ENCODE data around the gene CUL1.
A peak's percentile ranks its signal among the peaks of the same experiment; 100 is the strongest.

Gene CUL1

DNA sequence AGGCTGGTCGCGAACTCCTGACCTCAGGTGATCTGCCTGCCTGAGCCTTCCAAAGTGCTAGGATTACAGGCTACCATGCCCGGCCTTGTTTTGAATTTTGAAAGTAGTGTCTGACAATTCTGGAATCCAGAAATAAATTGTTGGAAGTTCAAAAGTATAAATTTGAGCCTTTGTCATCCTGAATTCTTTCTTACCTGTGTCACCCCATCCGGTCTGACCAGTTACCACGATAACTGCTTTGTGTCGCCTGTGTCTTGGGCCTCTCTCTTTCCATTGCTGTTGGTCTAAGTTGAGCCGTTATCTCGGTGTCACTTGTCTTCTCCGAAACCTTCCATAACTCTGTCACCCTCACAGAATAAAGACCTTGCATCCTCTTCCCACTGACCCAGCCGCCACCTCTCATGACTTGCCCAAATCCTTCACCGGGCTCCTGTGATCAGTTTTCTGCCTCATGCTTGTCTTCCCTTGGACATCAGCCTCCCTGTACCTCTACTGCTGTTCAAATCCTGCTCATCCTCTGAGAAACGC lies 18.6 kb downstream of the CUL1 start:
- H3K4me3 ChIP-seq (ENCODE audit: low read length), result no peak overlapping the region
- DNase-seq (ENCODE audit: low read depth), result no peak
- TF ChIP-seq, protein P1, sequence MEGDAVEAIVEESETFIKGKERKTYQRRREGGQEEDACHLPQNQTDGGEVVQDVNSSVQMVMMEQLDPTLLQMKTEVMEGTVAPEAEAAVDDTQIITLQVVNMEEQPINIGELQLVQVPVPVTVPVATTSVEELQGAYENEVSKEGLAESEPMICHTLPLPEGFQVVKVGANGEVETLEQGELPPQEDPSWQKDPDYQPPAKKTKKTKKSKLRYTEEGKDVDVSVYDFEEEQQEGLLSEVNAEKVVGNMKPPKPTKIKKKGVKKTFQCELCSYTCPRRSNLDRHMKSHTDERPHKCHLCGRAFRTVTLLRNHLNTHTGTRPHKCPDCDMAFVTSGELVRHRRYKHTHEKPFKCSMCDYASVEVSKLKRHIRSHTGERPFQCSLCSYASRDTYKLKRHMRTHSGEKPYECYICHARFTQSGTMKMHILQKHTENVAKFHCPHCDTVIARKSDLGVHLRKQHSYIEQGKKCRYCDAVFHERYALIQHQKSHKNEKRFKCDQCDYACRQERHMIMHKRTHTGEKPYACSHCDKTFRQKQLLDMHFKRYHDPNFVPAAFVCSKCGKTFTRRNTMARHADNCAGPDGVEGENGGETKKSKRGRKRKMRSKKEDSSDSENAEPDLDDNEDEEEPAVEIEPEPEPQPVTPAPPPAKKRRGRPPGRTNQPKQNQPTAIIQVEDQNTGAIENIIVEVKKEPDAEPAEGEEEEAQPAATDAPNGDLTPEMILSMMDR (conservative IDR thresholded peaks at IDR 0.05; ENCODE audit: low read length), result no peak

DNA sequence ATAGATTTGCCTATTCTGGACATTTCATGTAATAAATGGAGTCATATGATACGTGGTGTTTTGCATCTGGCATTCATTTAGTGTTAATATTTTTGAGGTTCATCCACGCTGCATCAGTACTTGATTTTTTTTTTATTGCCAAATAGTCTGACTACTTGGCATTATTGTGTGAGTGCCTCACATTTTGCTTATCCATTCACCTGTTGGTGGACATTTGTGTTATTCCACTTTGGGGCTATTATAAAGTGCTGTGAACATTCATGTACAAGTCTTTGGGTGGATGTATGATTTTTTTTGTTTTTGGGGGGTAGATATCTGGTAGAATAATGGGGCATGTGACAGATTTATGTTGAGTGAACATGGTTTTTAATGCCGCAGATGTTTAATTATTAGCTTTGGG lies 19.7 kb downstream of the CUL1 start:
- no peak overlapping the region for H3K4me3 ChIP-seq (ENCODE audit: low read length)
- DNase-seq (ENCODE audit: low read depth), result peak; percentile 25
- TF ChIP-seq, protein P1 (conservative IDR thresholded peaks at IDR 0.05; ENCODE audit: low read length), result no peak

DNA sequence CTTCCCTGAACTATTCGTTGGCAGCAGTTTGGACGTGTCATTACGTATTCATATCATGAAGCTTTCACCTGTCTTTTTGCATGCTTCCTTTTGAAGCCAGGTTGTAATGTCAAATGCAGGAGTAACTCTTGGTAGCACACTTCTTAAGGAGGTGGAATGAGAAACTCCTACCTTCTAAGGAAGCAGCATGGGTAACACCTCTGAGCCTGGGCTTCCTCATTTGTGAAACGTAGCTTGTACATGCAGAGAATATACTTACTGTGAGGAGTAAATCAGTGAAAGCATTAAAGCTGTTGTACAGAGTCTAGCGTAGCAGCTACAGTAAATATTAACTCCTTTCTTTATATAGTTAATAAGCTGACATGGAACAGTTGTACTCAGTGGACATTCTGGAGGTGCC lies 21.1 kb downstream of the CUL1 start:
- TF ChIP-seq, protein P1 (conservative IDR thresholded peaks at IDR 0.05; ENCODE audit: low read length), result no peak
- no peak overlapping the region for H3K4me3 ChIP-seq (ENCODE audit: low read length)
- DNase-seq (ENCODE audit: low read depth), result no peak

DNA sequence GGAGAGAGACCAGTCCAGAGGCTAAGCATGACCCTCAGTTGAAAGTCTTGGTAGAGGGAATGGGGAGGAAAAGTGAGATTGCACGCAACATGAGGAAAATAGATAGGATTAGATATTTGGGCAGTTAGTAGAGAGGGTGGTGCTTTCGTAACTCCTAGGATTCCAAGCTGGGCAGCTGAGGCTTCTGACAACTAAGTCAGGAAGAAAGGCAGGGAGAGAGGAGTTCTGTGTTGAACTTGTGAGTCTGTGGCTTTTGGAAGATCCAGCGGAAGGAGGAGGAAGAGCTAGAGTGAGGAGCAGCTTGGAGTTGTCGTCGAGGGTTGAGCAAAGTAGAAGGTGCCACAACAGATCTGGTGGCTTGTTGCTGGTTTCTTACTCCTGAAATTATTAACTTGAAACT lies 21.8 kb downstream of the CUL1 start:
- TF ChIP-seq, protein P1 (conservative IDR thresholded peaks at IDR 0.05; ENCODE audit: low read length), result no peak

DNA sequence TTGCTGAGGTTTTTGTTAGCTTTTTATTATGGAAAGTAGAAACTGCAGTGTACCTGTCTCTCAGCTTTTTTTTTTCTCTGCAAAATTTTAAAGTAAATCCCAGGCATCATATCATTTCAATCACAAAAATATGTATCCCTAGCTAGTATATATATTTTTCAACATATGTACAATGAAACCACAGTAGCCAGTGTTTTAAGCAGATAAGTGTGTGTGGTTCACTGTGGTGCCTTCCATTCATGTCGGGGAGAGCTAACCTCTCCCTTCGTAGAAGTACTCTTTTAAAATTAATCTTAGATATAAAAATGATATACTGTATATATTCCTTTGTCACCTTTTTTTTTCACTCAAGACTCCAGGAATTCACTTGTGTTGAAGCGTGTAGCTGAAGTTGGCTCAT lies 22.7 kb downstream of the CUL1 start:
- DNase-seq (ENCODE audit: low read depth), result no peak
- H3K4me3 ChIP-seq (ENCODE audit: low read length), result no peak overlapping the region
- TF ChIP-seq, protein P1 (conservative IDR thresholded peaks at IDR 0.05; ENCODE audit: low read length), result no peak

More for the DNA sequence above, 21.8 kb downstream of the CUL1 start:
- no peak overlapping the region for H3K4me3 ChIP-seq (ENCODE audit: low read length)
- peak; percentile 21 for DNase-seq (ENCODE audit: low read depth)

DNA sequence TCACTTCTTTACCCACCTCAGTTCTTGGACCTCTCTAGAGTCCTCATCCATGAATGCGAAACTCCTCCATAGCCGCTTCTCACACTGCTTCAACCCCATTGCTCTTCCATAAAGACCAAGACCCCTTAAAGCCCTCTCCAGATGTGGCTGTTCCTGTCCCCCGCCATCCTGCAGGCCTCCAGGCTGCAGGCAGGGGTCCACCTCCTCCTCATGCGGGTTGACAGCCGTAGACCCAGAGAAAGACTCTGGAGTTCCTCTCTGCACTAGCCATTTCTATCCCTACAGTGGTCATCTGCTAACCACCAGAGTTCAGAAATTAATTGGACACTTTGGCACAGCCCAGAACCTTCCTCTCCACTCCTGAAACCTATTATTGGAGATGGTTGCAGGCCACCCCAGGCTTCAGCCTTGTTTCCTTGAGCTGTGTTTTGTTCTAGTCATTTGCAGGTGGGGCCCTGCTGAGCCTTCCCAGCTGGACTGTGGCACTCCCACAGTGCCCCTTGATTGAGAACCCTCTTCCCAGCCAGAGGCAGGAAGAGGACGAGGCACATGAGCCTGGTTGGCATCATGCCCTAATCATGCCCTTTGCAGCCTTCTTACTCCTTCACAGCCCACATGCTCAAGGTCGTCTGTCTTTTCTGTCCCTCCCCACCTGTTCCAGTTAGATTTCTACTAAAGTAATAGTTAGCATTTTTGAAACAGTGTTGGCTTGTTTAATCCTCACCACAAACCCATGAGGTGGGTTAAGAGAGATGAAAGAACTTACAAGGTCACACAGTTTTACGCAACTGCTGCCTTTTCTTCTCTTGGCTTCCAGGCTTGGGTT lies 23.9 kb downstream of the CUL1 start:
- no peak overlapping the region for H3K4me3 ChIP-seq (ENCODE audit: low read length)
- DNase-seq (ENCODE audit: low read depth), result no peak
- TF ChIP-seq, protein P1 (conservative IDR thresholded peaks at IDR 0.05; ENCODE audit: low read length), result no peak

DNA sequence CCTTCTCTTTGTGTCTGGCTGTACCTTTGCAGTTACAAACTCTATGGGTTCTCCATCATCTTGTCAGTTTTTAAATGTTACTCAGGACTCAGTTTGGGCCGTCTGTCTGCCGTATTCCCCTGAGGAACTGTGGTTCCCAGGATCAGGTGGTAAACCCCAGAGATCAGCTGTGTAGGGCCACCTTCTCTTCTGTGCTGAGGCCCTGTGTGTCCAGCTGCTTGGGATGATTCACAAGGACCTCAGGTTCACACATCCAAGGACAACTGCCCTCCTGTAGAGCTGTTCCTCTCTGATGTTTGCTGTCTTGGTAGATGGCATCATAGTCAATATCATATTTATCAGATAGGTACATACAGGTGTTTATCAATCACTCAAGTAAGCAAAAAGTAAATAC lies 24.5 kb downstream of the CUL1 start:
- DNase-seq (ENCODE audit: low read depth), result no peak
- no peak overlapping the region for H3K4me3 ChIP-seq (ENCODE audit: low read length)
- TF ChIP-seq, protein P1 (conservative IDR thresholded peaks at IDR 0.05; ENCODE audit: low read length), result no peak
